Umbilical cord (tissue), 2 donors: ENCODE data around the gene MSH5. TPM values are rescaled to one million over a fixed set of nuclear protein-coding genes. Genes with fewer than 3 reads are reported as not detected.

Experiments used
- DNase-seq: peaks from one replicate; pipeline ENCODE4 v3.0.0-alpha.2; 2015; ENCODE audit warnings: low spot score
- total RNA-seq: library from RNA; depleted of rRNA; stranded (reverse); fragments of >200 nt; gene quantifications from one replicate; pipeline ENCODE4 v1.2.3, GENCODE V29; 2014; ENCODE audit warnings: low replicate concordance; ENCODE audit not compliant: insufficient read depth

The MSH5 gene
- total RNA-seq, 1 donor from 2014 or later: 8.2 TPM

DNA sequence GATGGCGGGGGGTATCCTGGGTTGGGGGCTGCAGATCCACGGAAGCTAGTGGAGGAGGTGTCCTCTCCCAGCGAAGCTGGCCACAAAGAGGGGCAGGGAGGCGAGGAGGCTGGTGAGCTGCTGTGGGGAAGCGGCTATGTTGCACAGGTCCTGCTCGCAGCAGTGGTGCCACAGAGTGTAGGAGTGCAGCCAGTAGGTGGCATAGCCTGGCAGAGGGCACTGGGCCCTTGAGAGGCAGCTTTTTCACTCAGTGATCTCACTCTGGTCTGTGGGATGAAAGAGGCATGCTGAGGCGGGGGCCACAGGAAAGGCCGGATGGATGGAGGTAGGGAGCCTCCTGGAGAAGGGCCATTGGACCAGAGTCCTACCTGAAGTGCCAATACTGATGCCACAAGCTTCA is 27.5 kb upstream of the MSH5 start:
- no peak for DNase-seq

GRCh38 chr6:31713465-31713864 is 26.3 kb upstream of the MSH5 start:
- no peak for DNase-seq

- DNase-seq: peak; percentile 58
These were observed 25.7 kb upstream of the MSH5 start for GRCh38 chr6:31713991-31714684.

- peak; percentile 71 for DNase-seq
These were observed 24.5 kb upstream of the MSH5 start, which contains the start of gene LY6G6D for GRCh38 chr6:31715022-31715958. TSS of gene LY6G6D (plus strand) at chr6:31715348. CDS start at chr6:31715356, 8 bp downstream.

- DNase-seq: no peak
These were observed 22.1 kb upstream of the MSH5 start for GRCh38 chr6:31717499-31718222.

GRCh38 chr6:31718265-31718664 is 21.5 kb upstream of the MSH5 start:
- no peak for DNase-seq

DNA sequence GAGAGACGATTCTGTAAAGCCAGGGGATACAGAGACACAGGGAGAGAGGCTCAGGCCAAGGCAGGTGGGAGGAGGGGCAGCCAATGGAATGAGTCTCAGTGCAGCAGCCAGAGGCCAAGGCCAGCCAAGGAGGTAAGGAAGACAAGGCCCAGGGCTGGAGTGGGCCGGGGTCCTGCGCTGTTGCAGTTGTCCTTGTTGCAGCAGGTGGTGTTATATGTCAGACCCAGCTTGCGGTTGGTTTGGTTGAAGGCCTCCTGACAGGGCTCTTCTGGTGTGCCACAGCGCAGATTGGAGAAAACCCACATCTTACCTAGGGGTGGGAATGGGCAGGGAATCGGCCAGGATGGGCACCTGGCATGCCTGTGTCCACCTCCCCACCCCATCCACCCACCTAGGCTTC is 20.8 kb upstream of the MSH5 start:
- no peak for DNase-seq

DNA sequence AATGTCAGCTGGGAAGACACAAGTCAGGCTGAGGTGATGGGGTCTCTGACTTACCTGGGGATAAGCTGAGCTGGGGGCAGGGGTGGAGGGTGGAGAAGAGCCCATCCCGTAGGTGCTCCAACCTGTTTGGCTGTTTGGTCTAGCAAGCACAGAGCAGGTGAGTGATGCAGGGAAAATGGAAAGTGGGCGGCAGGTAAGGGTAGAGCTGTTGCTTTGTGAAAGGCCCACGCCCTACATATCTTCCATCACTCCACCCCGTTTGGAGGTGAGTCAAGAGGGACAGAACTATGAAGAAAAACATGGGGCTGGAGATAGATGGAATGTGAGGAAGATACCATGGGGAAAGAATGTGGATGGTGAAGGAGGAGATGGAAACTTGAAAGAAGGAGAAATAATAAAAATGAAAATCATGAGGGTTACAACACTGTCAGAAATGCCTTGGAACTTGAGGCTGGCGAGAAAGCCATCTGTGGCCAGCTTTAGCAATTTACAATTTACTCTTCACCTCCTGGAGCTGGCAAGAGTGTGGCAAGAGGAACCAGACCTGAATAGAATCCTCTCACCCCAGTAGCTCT is 19.5 kb upstream of the MSH5 start:
- DNase-seq: no peak

DNA sequence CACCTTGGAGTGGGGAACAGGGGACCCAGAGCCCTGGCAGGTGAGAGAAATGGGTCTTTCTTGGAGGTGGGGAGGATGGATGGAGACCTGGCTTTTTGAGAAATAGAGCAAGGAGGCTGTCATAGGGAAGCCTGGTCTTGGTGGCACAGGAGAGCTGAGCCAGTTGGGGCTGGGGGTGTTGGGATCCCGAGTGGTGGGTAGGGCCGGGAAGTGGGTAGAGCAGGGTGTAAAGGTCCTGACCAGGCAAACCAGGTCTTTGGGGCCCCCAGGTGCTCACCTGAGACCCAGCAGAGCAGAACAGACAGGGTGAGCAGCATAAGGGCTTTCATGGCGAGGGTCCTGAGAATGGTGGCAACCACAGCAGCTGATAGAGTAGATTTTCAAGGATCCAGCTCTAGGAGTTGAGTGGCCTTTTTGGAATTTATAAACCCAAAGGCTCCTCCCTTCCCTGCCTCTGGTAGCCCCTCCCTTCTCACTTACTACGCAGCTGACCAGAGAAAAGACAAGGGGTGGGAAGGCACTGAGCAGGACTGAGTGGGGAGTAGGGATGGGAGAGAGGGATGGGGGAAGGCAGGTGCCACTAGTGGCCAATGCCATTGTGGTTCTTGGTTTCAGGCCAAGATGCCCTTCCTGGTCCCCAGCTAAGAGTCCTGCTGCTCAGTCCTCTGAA is 18.3 kb upstream of the MSH5 start, which contains the start of gene LY6G6C:
TSS of gene LY6G6C (minus strand) at position 396 of the 670 bp plus-strand sequence. CDS start at position 329, 67 bp downstream.
- DNase-seq: no peak

GRCh38 chr6:31722173-31722572 is 17.6 kb upstream of the MSH5 start:
- no peak for DNase-seq

DNA sequence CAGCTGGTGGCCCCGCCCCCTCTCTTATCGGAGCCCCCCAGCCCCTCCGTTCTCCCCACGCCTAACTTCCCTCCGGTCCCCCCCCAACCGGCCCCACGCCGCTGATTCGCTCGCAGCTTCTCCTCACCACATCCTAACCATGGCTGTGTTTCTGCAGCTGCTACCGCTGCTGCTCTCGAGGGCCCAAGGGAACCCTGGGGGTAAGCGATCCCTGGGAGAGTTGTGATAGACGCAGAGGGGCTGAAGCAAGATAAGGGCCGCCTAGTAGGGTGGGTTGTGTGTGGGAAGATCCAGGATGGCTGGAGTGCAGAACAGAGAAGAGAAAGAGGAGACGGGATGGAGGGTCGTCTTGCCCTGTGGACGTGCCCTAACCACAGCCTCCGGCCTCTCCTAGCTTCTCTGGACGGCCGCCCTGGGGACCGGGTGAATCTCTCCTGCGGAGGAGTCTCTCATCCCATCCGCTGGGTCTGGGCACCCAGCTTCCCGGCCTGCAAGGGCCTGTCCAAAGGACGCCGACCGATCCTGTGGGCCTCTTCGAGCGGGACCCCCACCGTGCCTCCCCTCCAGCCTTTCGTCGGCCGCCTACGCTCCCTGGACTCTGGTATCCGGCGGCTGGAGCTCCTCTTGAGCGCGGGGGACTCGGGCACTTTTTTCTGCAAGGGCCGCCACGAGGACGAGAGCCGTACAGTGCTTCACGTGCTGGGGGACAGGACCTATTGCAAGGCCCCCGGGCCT is 16.4 kb upstream of the MSH5 start, which contains the start of gene MPIG6B:
TSS of gene MPIG6B (plus strand) at position 129 of the 735 bp plus-strand sequence. CDS start at position 140, 11 bp downstream.
- DNase-seq: no peak

DNA sequence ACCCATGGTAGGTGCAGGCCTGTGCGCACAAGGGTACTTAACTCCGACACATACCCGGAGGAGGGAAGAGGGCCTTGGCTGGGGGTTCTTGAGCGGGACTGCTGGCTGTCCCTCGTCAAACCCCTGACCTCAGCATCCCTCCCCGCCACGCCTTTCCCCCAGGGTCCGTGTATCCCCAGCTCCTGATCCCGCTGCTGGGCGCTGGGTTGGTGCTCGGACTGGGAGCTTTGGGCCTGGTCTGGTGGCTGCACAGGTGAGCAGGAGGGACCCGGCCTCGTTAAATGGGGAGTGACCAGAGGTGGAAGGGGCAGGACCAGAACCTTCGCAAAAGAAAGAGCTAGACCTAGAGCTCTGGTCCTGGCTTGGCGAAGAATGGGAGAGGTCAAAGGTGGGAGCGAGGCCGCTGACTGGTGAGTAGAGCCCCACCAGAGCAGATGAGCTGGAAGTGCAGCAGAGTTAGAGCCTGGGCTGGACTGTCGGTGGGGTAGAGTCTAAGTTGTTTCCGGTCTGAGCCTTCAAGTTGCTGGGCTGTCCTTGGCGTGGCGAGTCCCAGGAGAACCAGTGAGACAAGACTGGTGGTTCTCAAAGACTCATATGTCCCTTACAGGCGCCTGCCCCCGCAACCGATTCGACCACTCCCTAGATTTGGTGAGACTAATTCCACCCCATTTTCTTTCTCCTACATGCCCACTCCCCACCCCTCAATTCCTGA is 15.7 kb upstream of the MSH5 start:
- DNase-seq: no peak

- DNase-seq: no peak
These were observed 14.1 kb upstream of the MSH5 start for GRCh38 chr6:31725502-31726350.

GRCh38 chr6:31727034-31727716 is 12.6 kb upstream of the MSH5 start:
- DNase-seq: no peak

DNA sequence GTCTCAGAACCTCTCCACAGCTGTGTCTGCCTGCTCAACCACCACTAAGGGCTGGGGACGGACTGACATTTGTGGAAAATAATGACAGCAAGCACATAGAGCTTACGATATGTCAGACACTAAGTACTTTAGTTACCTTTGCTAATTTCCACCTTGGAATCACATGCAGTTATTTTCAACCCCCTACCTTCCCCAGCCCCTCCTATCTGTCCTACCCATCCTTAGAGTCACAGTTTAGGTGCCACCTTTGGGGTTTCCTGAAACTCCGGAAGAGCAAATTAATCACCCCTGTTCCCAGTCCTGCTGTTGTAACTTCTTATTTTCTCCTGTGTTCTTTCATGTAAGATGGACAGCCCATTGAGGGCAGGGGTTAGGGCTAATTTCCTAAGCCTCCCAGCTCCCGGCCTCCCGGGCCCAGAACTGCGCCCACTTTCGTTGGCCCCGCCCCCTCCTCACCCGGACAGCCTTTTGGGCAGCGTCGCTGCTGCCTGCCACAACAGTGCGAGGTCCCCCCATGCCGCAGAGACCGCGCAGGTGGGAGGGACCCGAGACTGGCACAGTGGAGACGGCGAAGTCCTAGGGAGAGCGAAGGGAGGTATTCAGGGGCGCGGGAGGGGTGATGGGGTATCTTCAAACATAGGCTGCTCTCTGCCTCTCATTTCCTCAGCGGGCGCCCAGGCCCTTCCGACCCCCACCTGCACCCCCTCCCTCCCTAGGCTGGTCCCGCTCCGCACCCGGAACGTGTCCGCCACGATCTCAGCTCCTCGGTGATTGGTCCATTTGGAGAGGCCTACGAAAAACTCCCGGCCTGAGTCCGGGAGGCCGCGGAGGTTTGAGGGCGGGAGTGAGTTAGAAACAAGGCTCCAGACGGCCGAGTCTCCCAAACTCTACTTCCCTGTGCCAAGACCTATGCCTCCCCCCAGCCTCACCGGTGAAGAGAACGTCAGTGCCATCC is 11.8 kb upstream of the MSH5 start:
- DNase-seq: no peak

DNA sequence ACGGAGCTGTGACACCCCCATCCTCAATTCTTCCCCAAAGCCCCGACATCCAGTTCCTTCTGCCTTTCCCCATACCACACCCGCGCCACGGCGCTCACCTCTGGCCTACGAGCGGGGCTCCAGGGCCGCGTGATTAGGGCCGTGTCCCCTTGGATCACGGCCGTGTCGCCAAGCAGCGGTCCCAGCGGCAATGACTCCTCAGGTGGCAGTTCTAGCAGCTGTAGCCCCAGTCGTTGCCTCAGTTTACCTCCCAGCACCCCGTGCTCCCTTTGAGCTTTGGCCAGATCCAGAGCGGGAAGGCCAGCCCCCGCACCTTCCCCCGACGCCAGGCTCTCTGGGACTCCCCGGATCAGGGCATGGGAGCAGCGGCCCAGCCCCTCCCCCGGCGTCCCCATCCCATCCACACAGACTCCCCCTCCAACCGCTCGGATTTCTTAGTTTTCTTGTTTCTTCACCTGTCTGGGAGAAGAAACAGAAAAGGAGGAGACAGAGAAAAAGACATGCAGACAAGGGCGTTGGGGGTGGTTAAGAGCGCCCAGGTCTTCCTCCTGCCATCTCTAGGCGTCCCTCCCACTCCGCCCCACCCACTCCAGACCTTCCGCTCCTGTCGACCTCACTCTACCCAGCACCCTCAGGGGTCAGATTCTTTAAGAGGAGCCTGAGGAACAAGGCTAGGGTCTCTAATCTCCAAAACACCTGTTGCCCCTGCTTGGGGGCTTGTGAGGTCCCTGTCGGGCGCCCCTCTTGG is 10.9 kb upstream of the MSH5 start, which contains the start of gene DDAH2:
TSS of gene DDAH2 (minus strand) at position 533 of the 748 bp plus-strand sequence. CDS start at position 395, 138 bp downstream.
- no peak for DNase-seq
